Astrocyte of the spinal cord (primary cell): ENCODE measurements around the gene PRKD3.
"Not testable (repeated sequence)": the region's sequence is repeated elsewhere in the genome, so short reads cannot be mapped to it uniquely, and the experiment has no call there.

ENCODE experiments used
- DNase-seq: peaks from one replicate; pipeline ENCODE4 v3.0.0; 2011; ENCODE audit warnings: low read depth, low spot score
- H3K4me3 ChIP-seq: 2 replicates; pipeline ENCODE4 v1.5.1; 2011; ENCODE audit warnings: low read depth, mild to moderate bottlenecking, low read length, moderate library complexity
- CTCF ChIP-seq: IDR thresholded peaks from 2 replicates; pipeline ENCODE4 v1.5.1; 2012; ENCODE audit warnings: low read depth, mild to moderate bottlenecking, low read length, inconsistent platforms
- in situ Hi-C: cut with HindIII; loops from 2 replicates; pipeline ENCODE4 v1.10.0; 2017; ENCODE audit warnings: low sequenced_read_pairs

Gene PRKD3

GRCh38 chr2:37295469-37296073, 29.1 kb downstream of the PRKD3 start:
- TF ChIP-seq CTCF: no peak
- no peak for DNase-seq
- H3K4me3 ChIP-seq: no peak overlapping the region
- in situ Hi-C loops: no loop called here

- DNase-seq, in situ Hi-C loops, H3K4me3 ChIP-seq: not testable (repeated sequence)
Measured at GRCh38 chr2:37294858-37295257, 29.8 kb downstream of the PRKD3 start.

- no peak for TF ChIP-seq CTCF
- H3K4me3 ChIP-seq: no peak overlapping the region
- DNase-seq: no peak
- in situ Hi-C loops: no loop called here
Measured at GRCh38 chr2:37291680-37292079, 33.0 kb downstream of the PRKD3 start.

GRCh38 chr2:37287966-37288365, 36.7 kb downstream of the PRKD3 start:
- in situ Hi-C loops: no loop called here
- DNase-seq: no peak

GRCh38 chr2:37284381-37284780, 40.3 kb downstream of the PRKD3 start:
- no peak for DNase-seq
- H3K4me3 ChIP-seq: no peak overlapping the region
- TF ChIP-seq CTCF: no peak
- in situ Hi-C loops: no loop called here

More at GRCh38 chr2:37287966-37288365, 36.7 kb downstream of the PRKD3 start:
- TF ChIP-seq CTCF: no peak
- H3K4me3 ChIP-seq: no peak overlapping the region

- in situ Hi-C loops: no loop called here
- no peak for TF ChIP-seq CTCF
- H3K4me3 ChIP-seq: no peak overlapping the region
- peak; percentile 89 for DNase-seq
Measured at GRCh38 chr2:37283207-37283606, 41.4 kb downstream of the PRKD3 start.

GRCh38 chr2:37282746-37283145, 41.9 kb downstream of the PRKD3 start:
- in situ Hi-C loops: no loop called here
- no peak overlapping the region for H3K4me3 ChIP-seq
- DNase-seq: no peak
- TF ChIP-seq CTCF: no peak
